Keratinocyte (primary cell): ENCODE results near the gene CHAMP1. TPM values are rescaled to one million over a fixed set of nuclear protein-coding genes. Genes with fewer than 3 reads are reported as not detected.

Experiments used
- DNase-seq: peaks from one replicate; pipeline ENCODE4 v3.0.0-alpha.2; 2011; ENCODE audit warnings: low read depth, missing footprints, low spot score
- FAIRE-seq: peaks from 2 replicates; lab custom pipeline; 2011; peaks lifted over from hg19 to GRCh38; lab: Jason Lieb, UNC
- H2AFZ ChIP-seq: 2 replicates; pipeline ENCODE4 v1.6.0; 2012; ENCODE audit warnings: low read length, control low read depth, inconsistent platforms; ENCODE audit not compliant: control insufficient read depth
- H3K27ac ChIP-seq: 2 replicates; pipeline ENCODE4 v1.5.1; 2011; ENCODE audit warnings: low read length; ENCODE audit not compliant: control insufficient read depth, insufficient read depth
- H3K27me3 ChIP-seq: 3 replicates; pipeline ENCODE4 v1.6.0; 2011; ENCODE audit warnings: low read length; ENCODE audit not compliant: control insufficient read depth, insufficient read depth; ENCODE audit errors: extremely low read depth
- H3K36me3 ChIP-seq, 2 experiments: 2 replicates in 1 of 2; 3 replicates in 1 of 2; pipeline ENCODE4 v1.5.1; 2011; ENCODE audit warnings: low read length in 2 of 2, mild to moderate bottlenecking in 1 of 2; ENCODE audit not compliant: control insufficient read depth in 2 of 2, insufficient read depth in 2 of 2; ENCODE audit errors: extremely low read depth in 1 of 2
- H3K4me1 ChIP-seq: 3 replicates; pipeline ENCODE4 v1.5.1; 2011; ENCODE audit warnings: low read length; ENCODE audit not compliant: control insufficient read depth, insufficient read depth; ENCODE audit errors: extremely low read depth
- H3K4me2 ChIP-seq: 3 replicates; pipeline ENCODE4 v1.6.0; 2011; ENCODE audit warnings: low read depth, low read length; ENCODE audit not compliant: control insufficient read depth, insufficient read depth; ENCODE audit errors: extremely low read depth
- H3K4me3 ChIP-seq, 3 experiments: fragments of 200-600 bp in 1 of 3; sonication (generic) in 1 of 3; 2 replicates in 2 of 3; 3 replicates in 1 of 3; pipeline ENCODE4 v1.5.1; 2011 to 2016; ENCODE audit warnings: low read length in 3 of 3, mild to moderate bottlenecking in 3 of 3, control low read depth in 2 of 3, inconsistent platforms in 1 of 3, low read depth in 1 of 3, mixed read lengths in 1 of 3, mixed run types in 1 of 3, moderate library complexity in 1 of 3; ENCODE audit not compliant: control insufficient read depth in 2 of 3, insufficient read depth in 2 of 3; ENCODE audit errors: extremely low read depth in 1 of 3
- H3K79me2 ChIP-seq: 2 replicates; pipeline ENCODE4 v1.6.0; 2012; ENCODE audit warnings: low read length; ENCODE audit not compliant: control insufficient read depth, insufficient read depth
- H3K9ac ChIP-seq: 3 replicates; pipeline ENCODE4 v1.6.0; 2011; ENCODE audit warnings: low read length; ENCODE audit not compliant: control insufficient read depth, insufficient read depth; ENCODE audit errors: extremely low read depth
- H3K9me1 ChIP-seq: 3 replicates; pipeline ENCODE4 v1.6.0; 2011; ENCODE audit warnings: low read length; ENCODE audit not compliant: control insufficient read depth, insufficient read depth; ENCODE audit errors: extremely low read depth
- H3K9me3 ChIP-seq: 2 replicates; pipeline ENCODE4 v1.5.1; 2012; ENCODE audit warnings: low read depth, low read length; ENCODE audit not compliant: control insufficient read depth
- H4K20me1 ChIP-seq: 3 replicates; pipeline ENCODE4 v1.6.0; 2011; ENCODE audit warnings: low read length; ENCODE audit not compliant: control insufficient read depth, insufficient read depth; ENCODE audit errors: extremely low read depth
- EZH2 ChIP-seq: IDR thresholded peaks from one replicate; pipeline ENCODE4 v1.6.1; 2012; ENCODE audit warnings: inconsistent platforms, mild to moderate bottlenecking, low read length, moderate library complexity
- dilution Hi-C: fragments of 300-500 bp; cut with MboI; formaldehyde crosslinking; loops from one replicate; pipeline ENCODE4 v1.7.0; 2020; ENCODE audit warnings: low sequenced_read_pairs; ENCODE audit not compliant: extremely low pct_ligation_motif_present
- polyA plus RNA-seq, 5 experiments: library from polyadenylated mRNA; depleted of rRNA in 3 of 5; stranded (reverse) in 3 of 5; stranded (forward) in 1 of 5; unstranded in 1 of 5; fragments of >200 nt; gene quantifications; 1 replicate in 1 of 5; 2 replicates in 3 of 5; 3 replicates in 1 of 5; pipeline versions ENCODE4 v1.2.1 to v1.2.3, GENCODE V29; 2011 to 2012; ENCODE audit warnings: missing spikeins in 2 of 5, low read depth in 1 of 5, low replicate concordance in 1 of 5
- TF ChIP-seq, protein P1 (sequence below), 3 experiments: IDR thresholded peaks in 1 of 3; conservative IDR thresholded peaks in 1 of 3; optimal IDR thresholded peaks in 1 of 3; 2 replicates in 2 of 3; 3 replicates in 1 of 3; pipeline versions ENCODE3 to v1.5.1; 2011; ENCODE audit warnings: low read length in 3 of 3, mild to moderate bottlenecking in 3 of 3, moderate library complexity in 2 of 3, control low read depth in 1 of 3, inconsistent platforms in 1 of 3; ENCODE audit not compliant: insufficient read depth in 2 of 3; ENCODE audit errors: extremely low read depth in 1 of 3

CHAMP1 gene
- polyA plus RNA-seq, 1 donor (not counting 4 experiments of a cell fraction or from before 2014, with no cell fraction given): 14.2 TPM

DNA sequence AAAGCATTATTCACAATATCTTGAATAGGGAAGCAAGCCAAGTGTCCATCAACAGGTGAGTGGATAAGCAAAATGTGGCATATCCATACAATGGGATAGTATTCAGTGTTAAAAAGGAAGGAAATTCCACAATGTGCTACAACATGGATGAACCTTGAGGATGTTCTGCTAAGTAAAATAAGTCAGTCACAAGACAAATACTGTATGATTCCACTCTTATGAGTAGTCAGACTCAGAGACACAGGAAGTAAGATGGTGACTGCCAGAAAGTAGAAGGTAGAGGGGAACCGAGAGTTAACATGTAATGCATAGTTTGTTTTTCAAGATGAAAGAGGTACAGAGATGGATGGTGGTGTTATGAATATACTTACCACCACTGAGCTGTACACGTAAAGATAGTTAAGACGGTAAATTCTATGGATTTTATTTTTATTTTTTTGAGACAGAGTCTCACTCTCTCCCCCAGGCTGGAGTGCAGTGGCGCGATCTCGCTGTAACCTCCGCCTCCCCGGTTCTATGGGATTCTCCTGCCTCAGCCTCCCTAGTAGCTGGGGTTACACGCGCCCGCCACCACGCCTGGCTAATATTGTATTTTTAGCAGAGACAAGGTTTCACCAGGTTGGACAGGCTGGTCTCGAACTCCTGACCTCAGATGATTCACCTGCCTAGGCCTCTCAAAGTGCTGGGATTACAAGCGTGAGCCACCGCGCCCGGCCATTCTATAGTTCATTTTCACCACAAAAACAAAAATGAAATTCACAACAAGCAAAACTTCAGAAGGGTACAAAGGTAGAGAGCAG lies 1.0 kb upstream of the CHAMP1 start:
- H3K4me3 ChIP-seq: peak overlapping the region in 2 of 3 experiments; percentile 84 to 89
- H2AFZ ChIP-seq: peak overlapping the region; percentile 58
- no peaks in the 10 kb centered on the region for H3K9me3 ChIP-seq
- H3K4me1 ChIP-seq: peaks cover 9% of the 10 kb centered on the region
- H3K9ac ChIP-seq: peak overlapping the region; percentile 81
- dilution Hi-C loops: no loop called here
- no peaks in the 10 kb centered on the region for H3K27me3 ChIP-seq
- no peaks in the 10 kb centered on the region for H4K20me1 ChIP-seq
- peak overlapping the region; percentile 91 for H3K4me2 ChIP-seq
- TF ChIP-seq EZH2: no peak
- TF ChIP-seq, protein P1, sequence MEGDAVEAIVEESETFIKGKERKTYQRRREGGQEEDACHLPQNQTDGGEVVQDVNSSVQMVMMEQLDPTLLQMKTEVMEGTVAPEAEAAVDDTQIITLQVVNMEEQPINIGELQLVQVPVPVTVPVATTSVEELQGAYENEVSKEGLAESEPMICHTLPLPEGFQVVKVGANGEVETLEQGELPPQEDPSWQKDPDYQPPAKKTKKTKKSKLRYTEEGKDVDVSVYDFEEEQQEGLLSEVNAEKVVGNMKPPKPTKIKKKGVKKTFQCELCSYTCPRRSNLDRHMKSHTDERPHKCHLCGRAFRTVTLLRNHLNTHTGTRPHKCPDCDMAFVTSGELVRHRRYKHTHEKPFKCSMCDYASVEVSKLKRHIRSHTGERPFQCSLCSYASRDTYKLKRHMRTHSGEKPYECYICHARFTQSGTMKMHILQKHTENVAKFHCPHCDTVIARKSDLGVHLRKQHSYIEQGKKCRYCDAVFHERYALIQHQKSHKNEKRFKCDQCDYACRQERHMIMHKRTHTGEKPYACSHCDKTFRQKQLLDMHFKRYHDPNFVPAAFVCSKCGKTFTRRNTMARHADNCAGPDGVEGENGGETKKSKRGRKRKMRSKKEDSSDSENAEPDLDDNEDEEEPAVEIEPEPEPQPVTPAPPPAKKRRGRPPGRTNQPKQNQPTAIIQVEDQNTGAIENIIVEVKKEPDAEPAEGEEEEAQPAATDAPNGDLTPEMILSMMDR (optimal IDR thresholded peaks at IDR 0.05 in 1 of 3, IDR thresholded peaks at IDR 0.05 in 1 of 3, conservative IDR thresholded peaks at IDR 0.05 in 1 of 3; ENCODE audit: extremely low read depth in 1 of 3, insufficient read depth in 2 of 3, low read length in 3 of 3): no peak
- H3K9me1 ChIP-seq: no peaks in the 10 kb centered on the region
- peaks cover 39% of the 10 kb centered on the region for H3K79me2 ChIP-seq
- peak overlapping the region; percentile 81 for H3K27ac ChIP-seq
- H3K36me3 ChIP-seq: no peaks in the 10 kb centered on the region
- FAIRE-seq: no peak
- no peak for DNase-seq

DNA sequence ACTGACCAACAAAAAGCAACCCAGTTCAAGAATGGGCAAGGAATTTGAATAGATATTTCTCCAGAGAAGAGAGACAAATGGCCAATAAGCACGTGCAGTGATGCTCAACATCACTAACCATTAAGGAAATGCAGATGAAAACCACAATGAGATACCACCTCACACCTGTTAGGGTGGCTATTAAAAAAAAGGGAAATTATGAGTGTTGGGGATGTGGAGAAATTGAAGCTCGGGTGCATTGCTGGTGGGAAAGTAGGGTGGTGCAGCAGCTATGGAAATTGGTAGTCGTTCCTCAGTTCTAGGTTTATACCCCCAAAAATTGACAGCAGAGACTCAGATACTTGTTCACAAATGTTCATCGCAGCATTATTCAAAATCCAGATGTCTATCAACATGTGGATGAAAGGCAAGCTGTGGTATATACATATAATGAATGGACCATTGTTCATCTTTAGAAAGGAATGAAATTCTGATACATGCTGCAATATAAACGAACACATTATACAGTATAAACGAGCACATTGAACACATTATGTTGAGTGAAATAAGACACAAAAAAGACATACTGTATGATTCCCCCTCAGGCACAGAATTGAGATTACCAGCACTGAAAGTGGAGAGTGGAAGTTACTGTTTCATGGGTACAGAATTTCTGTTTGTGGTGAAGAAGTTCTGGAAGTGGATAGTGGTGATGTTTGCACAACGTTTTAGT lies 927 bp downstream of the CHAMP1 start:
- FAIRE-seq (no peak), DNase-seq (no peak)
- Histone ChIP-seq H3K27ac (peak overlapping the region; percentile 81), H3K4me1 (peaks cover 9% of the 10 kb centered on the region), H4K20me1 (peaks cover 4% of the 10 kb centered on the region), H3K36me3 (peaks cover 0 to 2% of the 10 kb centered on the region in 2 experiments), H3K4me2 (peak overlapping the region; percentile 91), H3K9ac (peak overlapping the region; percentile 81), H3K4me3 (peak overlapping the region; percentile 65 to 89 (median 84)), H3K79me2 (peaks cover 58% of the 10 kb centered on the region), H3K9me3 (no peaks in the 10 kb centered on the region), H3K9me1 (no peaks in the 10 kb centered on the region), H2AFZ (peak overlapping the region; percentile 40), H3K27me3 (no peaks in the 10 kb centered on the region)
- TF ChIP-seq, protein P1 (optimal IDR thresholded peaks at IDR 0.05 in 1 of 3, IDR thresholded peaks at IDR 0.05 in 1 of 3, conservative IDR thresholded peaks at IDR 0.05 in 1 of 3; ENCODE audit: extremely low read depth in 1 of 3, insufficient read depth in 2 of 3, low read length in 3 of 3): no peak
- no peak for TF ChIP-seq EZH2
- dilution Hi-C loops: no loop called here
